K562 (cell line): ENCODE results near the gene TUBA1A. TPM values are rescaled to one million over a fixed set of nuclear protein-coding genes. Genes with fewer than 3 reads are reported as not detected.

Source experiments
- CEBPG ChIP-seq, 3 experiments: fragments of 200-800 bp in 1 of 3; sonication (Bioruptor generic) in 1 of 3; sonication (generic) in 1 of 3; formaldehyde crosslinking in 1 of 3; IDR thresholded peaks in 2 of 3; conservative IDR thresholded peaks in 1 of 3; 2 replicates each; pipeline versions ENCODE4 v1.6.1 to v1.8.0; 2016 to 2022; ENCODE audit warnings: missing compliant biosample characterization in 2 of 3, missing genetic modification characterization in 2 of 3, mild to moderate bottlenecking in 1 of 3, missing genetic modification reagents in 1 of 3
- KLF6 ChIP-seq: fragments of 250-450 bp; sonication (Bioruptor Pico); IDR thresholded peaks from 2 replicates; pipeline ENCODE4 v1.4.0; 2020; ENCODE audit warnings: mild to moderate bottlenecking, moderate library complexity, borderline replicate concordance
- MGA ChIP-seq: fragments of 450-650 bp; IDR thresholded peaks from 2 replicates; pipeline ENCODE4 v1.6.1; 2016; ENCODE audit warnings: mild to moderate bottlenecking, moderate library complexity
- RB1 ChIP-seq: fragments of 450-650 bp; IDR thresholded peaks from 2 replicates; pipeline ENCODE4 v1.6.1; 2017; ENCODE audit warnings: low read depth, mild to moderate bottlenecking
- STAT5B ChIP-seq: fragments of 250-450 bp; sonication (Bioruptor Pico); IDR thresholded peaks from 2 replicates; pipeline ENCODE4 v1.8.0; 2021; ENCODE audit warnings: mild to moderate bottlenecking, inconsistent platforms
- ZC3H8 ChIP-seq: fragments of 450-650 bp; IDR thresholded peaks from 2 replicates; pipeline ENCODE4 v1.6.1; 2017
- ZNF407 ChIP-seq: fragments of 450-650 bp; IDR thresholded peaks from 2 replicates; pipeline ENCODE4 v1.6.1; 2016; ENCODE audit warnings: low read depth
- polyA plus RNA-seq, 8 experiments: library from polyadenylated mRNA; depleted of rRNA in 4 of 8; stranded (reverse) in 5 of 8; unstranded in 3 of 8; fragments of >200 nt; fragmentation: Nextera tagmentation in 2 of 8; fragmentation: Illumina TruSeq in 1 of 8; extraction: Ambion mirVana in 2 of 8; extraction: Trizol in 1 of 8; gene quantifications; 2 replicates each; pipeline versions ENCODE4 v1.2.1 to v1.2.3, GENCODE V29; 2011 to 2014; ENCODE audit warnings: inconsistent platforms in 1 of 8, missing spikeins in 1 of 8
- total RNA-seq, 7 experiments: library from RNA; depleted of rRNA in 6 of 7; stranded (reverse); fragments of >200 nt in 6 of 7; fragmentation: Illumina TruSeq in 2 of 7; extraction: Trizol in 2 of 7; gene quantifications; 2 replicates each; pipeline versions ENCODE4 v1.2.1 to v1.2.3, GENCODE V29; 2011 to 2021; ENCODE audit warnings: low replicate concordance in 1 of 7

The TUBA1A gene
- total and polyA plus RNA-seq, 9 of the 15 experiments (the other 6 are each of a cell fraction or from before 2014, with no cell fraction given), result 7.4 to 45.1 (median 11.9) TPM

DNA sequence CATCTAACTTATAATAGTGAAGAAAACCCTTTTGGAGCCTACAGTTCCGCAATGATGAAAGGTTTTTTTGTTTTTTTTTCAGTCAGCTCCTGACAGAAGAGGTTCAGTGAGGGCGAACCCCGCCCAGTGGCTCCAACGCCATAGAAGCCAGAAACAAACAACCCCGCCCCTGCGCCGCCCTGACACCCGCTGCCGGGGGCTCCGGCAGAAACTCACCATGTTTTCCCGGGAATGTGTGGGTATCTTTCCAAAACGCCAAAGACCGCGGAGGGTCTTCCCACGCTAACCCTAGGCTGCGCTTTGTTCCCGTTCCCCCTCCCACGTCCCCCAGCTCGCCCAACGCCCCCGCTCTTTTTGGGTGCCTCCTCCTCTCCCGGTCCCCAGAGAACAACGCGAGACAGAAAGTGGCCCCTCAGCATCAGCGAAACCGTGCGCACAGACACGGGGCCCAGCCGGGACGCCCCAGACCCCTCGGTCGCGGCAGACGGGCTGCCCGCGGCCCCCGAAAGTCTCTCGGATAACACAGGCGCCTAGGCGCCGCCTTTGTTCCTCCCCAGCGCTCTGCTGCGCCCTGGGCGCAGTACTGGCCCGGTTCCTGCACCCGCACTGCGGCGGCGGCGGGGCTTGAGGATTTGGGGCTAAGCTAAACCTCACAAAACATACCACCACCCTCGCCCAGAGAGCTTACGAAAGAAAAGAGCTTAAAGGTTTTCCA lies 522 bp downstream of the TUBA1A start (continued):
- TF ChIP-seq ZNF407, result no peak
- TF ChIP-seq ZC3H8, result no peak
- TF ChIP-seq RB1, result peak; percentile 2; the same call in 1 of the 2 replicates
- TF ChIP-seq STAT5B (CRISPR knock-in tag), result no peak
- 0 out of 2 replicates have a peak, but pooled peaks have one; percentile 12 for TF ChIP-seq MGA
- TF ChIP-seq KLF6 (CRISPR knock-in tag), result no peak
- no peak for TF ChIP-seq CEBPG (CRISPR knock-in tag; IDR thresholded peaks at IDR 0.05)
- TF ChIP-seq CEBPG (tag; conservative IDR thresholded peaks at IDR 0.05 in 1 of 2, IDR thresholded peaks at IDR 0.05 in 1 of 2), result no peak
